ENCODE data around the gene DOCK11.

DNA sequence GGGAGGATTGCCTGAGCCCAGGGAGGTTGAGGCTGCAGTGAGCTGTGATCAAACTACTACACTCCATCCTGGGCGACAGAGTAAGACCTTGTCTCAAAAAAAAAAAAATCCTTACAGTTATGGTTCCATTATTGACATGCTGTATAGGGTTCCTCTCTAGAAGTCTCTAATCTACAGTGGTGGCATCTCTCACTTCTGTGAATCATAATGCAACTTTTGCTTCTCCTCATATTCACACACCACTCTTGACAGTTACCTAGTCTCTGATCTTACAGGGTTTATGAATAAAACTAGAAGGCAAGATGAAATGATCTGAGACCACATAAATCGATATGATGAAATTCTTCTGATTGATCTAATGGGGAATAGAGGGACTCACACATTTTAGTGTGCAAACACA, 40.6 kb downstream of the DOCK11 start:
- TF ChIP-seq, protein P1, sequence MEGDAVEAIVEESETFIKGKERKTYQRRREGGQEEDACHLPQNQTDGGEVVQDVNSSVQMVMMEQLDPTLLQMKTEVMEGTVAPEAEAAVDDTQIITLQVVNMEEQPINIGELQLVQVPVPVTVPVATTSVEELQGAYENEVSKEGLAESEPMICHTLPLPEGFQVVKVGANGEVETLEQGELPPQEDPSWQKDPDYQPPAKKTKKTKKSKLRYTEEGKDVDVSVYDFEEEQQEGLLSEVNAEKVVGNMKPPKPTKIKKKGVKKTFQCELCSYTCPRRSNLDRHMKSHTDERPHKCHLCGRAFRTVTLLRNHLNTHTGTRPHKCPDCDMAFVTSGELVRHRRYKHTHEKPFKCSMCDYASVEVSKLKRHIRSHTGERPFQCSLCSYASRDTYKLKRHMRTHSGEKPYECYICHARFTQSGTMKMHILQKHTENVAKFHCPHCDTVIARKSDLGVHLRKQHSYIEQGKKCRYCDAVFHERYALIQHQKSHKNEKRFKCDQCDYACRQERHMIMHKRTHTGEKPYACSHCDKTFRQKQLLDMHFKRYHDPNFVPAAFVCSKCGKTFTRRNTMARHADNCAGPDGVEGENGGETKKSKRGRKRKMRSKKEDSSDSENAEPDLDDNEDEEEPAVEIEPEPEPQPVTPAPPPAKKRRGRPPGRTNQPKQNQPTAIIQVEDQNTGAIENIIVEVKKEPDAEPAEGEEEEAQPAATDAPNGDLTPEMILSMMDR (conservative IDR thresholded peaks at IDR 0.05; ENCODE audit: low read depth, low read length), result no peak
- TF ChIP-seq EZH2 (IDR thresholded peaks at IDR 0.05; ENCODE audit: low read length, unreplicated experiment), result no peak
- TF ChIP-seq EZH2phosphoT487 (IDR thresholded peaks at IDR 0.05; ENCODE audit: borderline replicate concordance, low read length), result no peak
